ENCODE results near the gene TACC2. TPM values are rescaled to one million over a fixed set of nuclear protein-coding genes. Genes with fewer than 3 reads are reported as not detected.
A peak's percentile ranks its signal among the peaks of the same experiment; 100 is the strongest.

Gene TACC2
- total and polyA plus RNA-seq, 2 experiments from 2014 or later = 75.7 to 98.0 TPM

DNA sequence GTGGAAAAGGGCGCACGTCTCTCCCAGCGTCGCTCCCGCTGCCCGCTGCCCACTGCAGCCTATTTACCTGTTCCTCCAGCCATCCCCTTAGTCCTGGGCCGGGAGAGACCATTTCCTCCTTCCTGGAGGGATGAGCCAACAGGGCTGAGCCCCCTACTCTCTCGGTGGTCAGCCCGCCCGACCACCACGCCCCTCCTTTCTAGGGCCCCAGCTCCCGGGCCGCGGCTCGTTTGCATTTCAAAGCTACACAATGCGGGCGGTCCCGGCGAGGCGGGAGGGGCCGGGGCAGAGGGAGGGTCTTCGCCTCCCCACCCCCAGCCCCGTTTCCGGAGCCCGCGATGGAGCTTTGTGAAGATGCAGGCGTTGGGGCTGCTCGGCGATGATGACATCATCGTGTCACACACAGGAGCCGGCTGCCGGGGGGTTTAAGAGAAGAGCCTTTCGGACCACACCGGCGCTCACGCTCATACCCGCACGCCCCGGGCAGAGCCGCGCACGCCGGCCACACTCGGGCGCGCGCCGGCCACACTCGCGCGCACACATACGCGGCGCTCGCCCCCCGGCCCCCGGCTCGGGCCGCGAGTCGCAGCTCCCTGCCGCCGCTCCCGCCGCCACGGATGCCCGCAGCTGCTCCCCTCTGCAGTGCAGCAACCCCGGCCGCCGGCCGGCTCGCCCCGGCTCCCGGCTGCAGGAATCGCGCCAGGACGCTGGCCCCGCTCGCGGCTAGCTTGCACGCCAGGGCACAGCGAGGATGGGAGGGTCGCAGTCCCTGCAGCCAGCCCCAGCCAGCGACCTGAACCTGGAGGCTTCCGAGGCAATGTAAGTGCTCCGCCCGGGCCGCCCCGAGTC, 174.4 kb downstream of the TACC2 start:
- no peaks in the 10 kb centered on the region for H3K9me3 ChIP-seq (ENCODE audit: low read depth)
- DNase-seq (ENCODE audit: low read depth in 1 of 2, low spot score in 1 of 2) = peak; percentile 21 to 68
- TF ChIP-seq, protein P1, sequence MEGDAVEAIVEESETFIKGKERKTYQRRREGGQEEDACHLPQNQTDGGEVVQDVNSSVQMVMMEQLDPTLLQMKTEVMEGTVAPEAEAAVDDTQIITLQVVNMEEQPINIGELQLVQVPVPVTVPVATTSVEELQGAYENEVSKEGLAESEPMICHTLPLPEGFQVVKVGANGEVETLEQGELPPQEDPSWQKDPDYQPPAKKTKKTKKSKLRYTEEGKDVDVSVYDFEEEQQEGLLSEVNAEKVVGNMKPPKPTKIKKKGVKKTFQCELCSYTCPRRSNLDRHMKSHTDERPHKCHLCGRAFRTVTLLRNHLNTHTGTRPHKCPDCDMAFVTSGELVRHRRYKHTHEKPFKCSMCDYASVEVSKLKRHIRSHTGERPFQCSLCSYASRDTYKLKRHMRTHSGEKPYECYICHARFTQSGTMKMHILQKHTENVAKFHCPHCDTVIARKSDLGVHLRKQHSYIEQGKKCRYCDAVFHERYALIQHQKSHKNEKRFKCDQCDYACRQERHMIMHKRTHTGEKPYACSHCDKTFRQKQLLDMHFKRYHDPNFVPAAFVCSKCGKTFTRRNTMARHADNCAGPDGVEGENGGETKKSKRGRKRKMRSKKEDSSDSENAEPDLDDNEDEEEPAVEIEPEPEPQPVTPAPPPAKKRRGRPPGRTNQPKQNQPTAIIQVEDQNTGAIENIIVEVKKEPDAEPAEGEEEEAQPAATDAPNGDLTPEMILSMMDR (IDR thresholded peaks at IDR 0.05; ENCODE audit: low read depth, low read length) = no peak
- no peaks in the 10 kb centered on the region for H3K27me3 ChIP-seq
- H3K4me1 ChIP-seq (ENCODE audit: low read depth) = peaks cover 24% of the 10 kb centered on the region
- peak overlapping the region; percentile 39 for H3K4me3 ChIP-seq
- H3K27ac ChIP-seq = no peak overlapping the region
- no peaks in the 10 kb centered on the region for H3K36me3 ChIP-seq

DNA sequence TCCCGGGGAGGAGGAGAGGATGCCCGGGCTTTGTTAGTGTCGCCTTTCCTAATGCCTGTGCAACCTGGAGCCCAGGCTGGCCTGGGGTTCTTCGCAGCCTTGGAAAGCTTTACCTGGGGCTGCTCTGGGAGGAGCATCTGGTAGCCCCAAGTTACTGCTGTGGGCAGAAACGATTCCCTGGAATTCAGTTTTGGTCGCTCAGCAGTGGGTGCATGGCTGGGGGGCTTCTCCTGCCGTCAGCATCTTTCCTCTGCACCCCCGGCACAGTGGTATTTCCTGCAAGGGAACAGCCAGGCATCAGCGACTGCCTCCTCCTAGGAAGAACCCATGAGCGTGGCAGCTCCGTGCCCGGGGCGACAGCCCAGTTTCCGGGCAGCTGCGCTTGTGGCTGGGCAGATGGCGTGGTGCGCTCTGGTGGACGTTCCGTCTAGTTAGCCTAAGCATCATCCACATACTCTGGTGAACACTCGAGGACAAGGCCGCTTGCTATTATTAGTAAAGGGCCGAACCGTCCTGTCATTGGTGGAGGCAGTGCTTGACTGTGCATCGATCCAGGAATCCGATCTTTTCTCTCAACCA, 175.1 kb downstream of the TACC2 start:
- H3K27me3 ChIP-seq = no peaks in the 10 kb centered on the region

DNA sequence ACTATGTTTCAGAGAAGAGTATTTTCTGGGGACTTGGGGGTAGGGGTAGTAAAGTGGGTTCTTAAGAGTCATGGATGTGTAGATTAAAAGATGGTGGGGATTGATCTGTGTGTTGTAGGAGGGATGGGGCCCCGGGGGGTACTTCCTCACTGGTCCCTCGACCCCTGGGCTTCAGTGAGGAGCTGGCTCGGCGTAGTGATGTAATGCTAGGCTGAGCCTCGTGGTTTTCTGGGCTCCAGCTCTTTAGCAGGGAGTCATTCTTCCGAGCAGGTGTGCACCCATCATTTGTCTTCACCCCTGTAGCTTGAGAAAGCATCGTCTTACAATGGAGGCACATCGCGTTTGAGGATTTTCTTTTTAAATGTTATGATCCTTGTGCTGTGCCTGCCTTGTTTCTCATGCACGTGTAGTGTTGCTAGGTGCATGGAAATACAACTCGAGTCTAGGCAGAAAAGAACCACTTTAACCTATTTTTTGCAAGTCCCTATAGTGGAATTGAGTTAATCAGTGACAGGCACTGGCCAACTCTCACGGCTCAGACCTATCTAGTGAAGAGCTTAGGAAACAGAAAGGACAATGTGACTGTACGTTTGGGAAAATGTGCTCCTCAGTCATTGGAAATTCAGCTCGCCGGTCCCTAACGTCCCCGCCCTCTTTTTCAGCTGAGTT, 176.0 kb downstream of the TACC2 start:
- DNase-seq (ENCODE audit: low read depth in 1 of 2, low spot score in 1 of 2) = no peak
- H3K4me1 ChIP-seq (ENCODE audit: low read depth) = peaks cover 16% of the 10 kb centered on the region
- no peaks in the 10 kb centered on the region for H3K9me3 ChIP-seq (ENCODE audit: low read depth)
- no peak overlapping the region for H3K4me3 ChIP-seq
- no peaks in the 10 kb centered on the region for H3K27me3 ChIP-seq
- TF ChIP-seq, protein P1 (IDR thresholded peaks at IDR 0.05; ENCODE audit: low read depth, low read length) = no peak
- no peaks in the 10 kb centered on the region for H3K36me3 ChIP-seq
- H3K27ac ChIP-seq = no peak overlapping the region

More for the DNA sequence above, 175.1 kb downstream of the TACC2 start:
- Histone ChIP-seq H3K4me1 (ENCODE audit: low read depth) (peaks cover 23% of the 10 kb centered on the region), H3K4me3 (peak overlapping the region; percentile 39), H3K27ac (no peak overlapping the region), H3K9me3 (ENCODE audit: low read depth) (no peaks in the 10 kb centered on the region), H3K36me3 (no peaks in the 10 kb centered on the region)
- DNase-seq (ENCODE audit: low read depth in 1 of 2, low spot score in 1 of 2) = peak; percentile 15 to 56
- TF ChIP-seq, protein P1 (IDR thresholded peaks at IDR 0.05; ENCODE audit: low read depth, low read length) = no peak

DNA sequence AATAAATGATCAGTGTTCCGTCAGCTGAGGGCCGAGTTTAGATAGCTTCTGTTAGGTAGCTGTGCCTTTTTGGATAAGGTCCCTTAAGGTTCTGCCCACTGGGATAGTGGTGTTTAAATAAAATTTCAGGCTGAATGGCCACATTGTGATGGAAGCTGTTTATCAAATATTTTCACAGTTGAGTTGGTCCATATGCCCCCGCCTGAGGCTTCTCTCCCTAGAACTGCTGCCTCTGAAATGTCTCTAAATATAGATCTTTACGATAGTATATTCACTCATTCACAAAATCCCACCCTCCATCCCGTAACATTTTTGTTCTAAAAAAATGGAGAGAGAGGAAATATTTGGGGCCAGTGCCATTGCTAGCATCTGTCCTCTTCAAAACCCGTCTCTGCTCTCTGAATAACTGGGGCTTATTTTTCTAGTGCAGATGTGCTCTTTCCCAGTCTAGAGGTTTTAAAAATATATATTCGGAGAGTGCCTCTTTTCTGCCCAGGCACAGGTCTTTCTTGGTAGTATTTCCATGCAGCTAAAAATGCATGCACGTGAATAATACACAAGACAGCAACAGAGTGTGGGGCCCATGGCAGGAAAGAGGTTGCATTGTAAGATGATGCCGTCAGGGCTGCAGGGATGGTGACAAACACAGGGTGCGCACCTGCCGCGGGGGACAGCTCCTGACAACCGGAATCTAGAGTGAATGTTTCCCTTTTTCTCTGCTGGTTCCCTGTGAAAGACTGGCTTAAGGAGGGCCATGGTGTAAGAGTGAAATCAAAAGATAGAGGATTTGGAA, 176.7 kb downstream of the TACC2 start:
- no peak for DNase-seq (ENCODE audit: low read depth in 1 of 2, low spot score in 1 of 2)
- H3K27ac ChIP-seq = no peak overlapping the region
- H3K9me3 ChIP-seq (ENCODE audit: low read depth) = no peaks in the 10 kb centered on the region
- peaks cover 19% of the 10 kb centered on the region for H3K4me1 ChIP-seq (ENCODE audit: low read depth)
- H3K27me3 ChIP-seq = no peaks in the 10 kb centered on the region
- H3K36me3 ChIP-seq = no peaks in the 10 kb centered on the region
- H3K4me3 ChIP-seq = no peak overlapping the region
- TF ChIP-seq, protein P1 (IDR thresholded peaks at IDR 0.05; ENCODE audit: low read depth, low read length) = no peak

DNA sequence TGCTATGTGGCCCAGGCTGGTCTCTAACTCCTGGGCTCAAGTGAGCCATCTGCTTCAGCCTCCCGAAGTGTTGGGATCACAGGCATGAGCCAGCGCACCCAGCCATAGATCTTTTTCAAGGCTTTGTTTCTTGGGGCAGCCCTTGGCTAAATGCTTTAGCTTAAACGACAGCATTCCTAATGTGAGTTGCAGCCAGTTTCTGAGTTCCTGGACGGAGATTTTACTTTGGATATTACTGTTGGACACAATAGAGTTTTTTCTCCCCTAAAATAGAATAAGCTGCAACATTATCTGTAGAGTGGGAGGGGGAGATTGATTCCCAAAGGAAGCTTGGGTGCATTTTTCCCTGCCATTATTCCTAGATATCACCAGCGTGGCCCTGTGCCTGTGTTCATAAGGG, 179.1 kb downstream of the TACC2 start:
- no peak overlapping the region for H3K4me3 ChIP-seq
- TF ChIP-seq, protein P1 (IDR thresholded peaks at IDR 0.05; ENCODE audit: low read depth, low read length) = no peak
- H3K27ac ChIP-seq = no peak overlapping the region
- H3K4me1 ChIP-seq (ENCODE audit: low read depth) = peaks cover 40% of the 10 kb centered on the region
- no peaks in the 10 kb centered on the region for H3K27me3 ChIP-seq
- no peaks in the 10 kb centered on the region for H3K9me3 ChIP-seq (ENCODE audit: low read depth)
- H3K36me3 ChIP-seq = no peaks in the 10 kb centered on the region
- DNase-seq (ENCODE audit: low read depth in 1 of 2, low spot score in 1 of 2) = no peak

Data from cardiac muscle cell (in vitro differentiated cells and primary cell).